Trophoblast cell (in vitro differentiated cells and primary cell): ENCODE data around the gene IZUMO4.

Source experiments
- DNase-seq, 2 donors: peaks; one replicate each; pipeline ENCODE4 v3.0.0-alpha.2; 2016
- H2AFZ ChIP-seq: 2 replicates; pipeline ENCODE4 v1.6.1; 2013; ENCODE audit warnings: low read length, moderate library complexity, mild to moderate bottlenecking; ENCODE audit not compliant: insufficient read depth, poor library complexity
- H2AK5ac ChIP-seq: 2 replicates; pipeline ENCODE4 v1.6.1; 2013; ENCODE audit warnings: mild to moderate bottlenecking, low read length
- H2BK120ac ChIP-seq: 2 replicates; pipeline ENCODE4 v1.6.1; 2013; ENCODE audit warnings: low read length, mild to moderate bottlenecking, moderate library complexity; ENCODE audit not compliant: insufficient read depth, poor library complexity
- H2BK12ac ChIP-seq: 2 replicates; pipeline ENCODE4 v1.6.1; 2013; ENCODE audit warnings: mild to moderate bottlenecking, low read length, moderate library complexity
- H2BK5ac ChIP-seq: 2 replicates; pipeline ENCODE4 v1.6.1; 2013; ENCODE audit warnings: low read length, low read depth, moderate library complexity, mild to moderate bottlenecking; ENCODE audit not compliant: poor library complexity
- H3K14ac ChIP-seq: 2 replicates; pipeline ENCODE4 v1.6.1; 2013; ENCODE audit warnings: mild to moderate bottlenecking, low read length
- H3K18ac ChIP-seq: 2 replicates; pipeline ENCODE4 v1.6.1; 2013; ENCODE audit warnings: mild to moderate bottlenecking, low read length
- H3K23ac ChIP-seq: 2 replicates; pipeline ENCODE4 v1.6.1; 2013; ENCODE audit warnings: low read length
- H3K27ac ChIP-seq: 2 replicates; pipeline ENCODE4 v1.5.1; 2013; ENCODE audit warnings: low read depth, mild to moderate bottlenecking, inconsistent platforms, low read length, moderate library complexity
- H3K27me3 ChIP-seq: 2 replicates; pipeline ENCODE4 v1.6.1; 2013; ENCODE audit warnings: inconsistent platforms, mild to moderate bottlenecking, low read length, moderate library complexity; ENCODE audit not compliant: insufficient read depth
- H3K36me3 ChIP-seq, 2 experiments: 1 replicate in 1 of 2; 2 replicates in 1 of 2; pipeline ENCODE4 v1.6.1; 2013; ENCODE audit warnings: low read length in 2 of 2, mild to moderate bottlenecking in 2 of 2, moderate library complexity in 1 of 2; ENCODE audit not compliant: insufficient read depth in 2 of 2, control insufficient read depth in 1 of 2
- H3K4ac ChIP-seq: 2 replicates; pipeline ENCODE4 v1.6.1; 2013; ENCODE audit warnings: low read depth, mild to moderate bottlenecking, low read length, moderate library complexity
- H3K4me1 ChIP-seq, 2 experiments: 1 replicate in 1 of 2; 2 replicates in 1 of 2; pipeline ENCODE4 v1.6.1; 2013; ENCODE audit warnings: low read length in 2 of 2, mild to moderate bottlenecking in 2 of 2, moderate library complexity in 1 of 2; ENCODE audit not compliant: insufficient read depth in 2 of 2, control insufficient read depth in 1 of 2
- H3K4me2 ChIP-seq: 2 replicates; pipeline ENCODE4 v1.6.1; 2013; ENCODE audit warnings: inconsistent platforms, mild to moderate bottlenecking, low read length, moderate library complexity
- H3K4me3 ChIP-seq: 2 replicates; pipeline ENCODE4 v1.5.1; 2013; ENCODE audit warnings: mild to moderate bottlenecking, low read depth, low read length, inconsistent platforms
- H3K79me1 ChIP-seq: one replicate; pipeline ENCODE4 v1.6.1; 2013; ENCODE audit warnings: low read length
- H3K79me2 ChIP-seq: 2 replicates; pipeline ENCODE4 v1.6.1; 2013; ENCODE audit warnings: low read length, mild to moderate bottlenecking; ENCODE audit not compliant: control insufficient read depth, insufficient read depth, poor library complexity
- H3K9ac ChIP-seq: 2 replicates; pipeline ENCODE4 v1.6.1; 2013; ENCODE audit warnings: mild to moderate bottlenecking, low read length
- H3K9me3 ChIP-seq: 2 replicates; pipeline ENCODE4 v1.6.1; 2013; ENCODE audit warnings: low read depth, mild to moderate bottlenecking, control low read depth, inconsistent platforms, low read length; ENCODE audit not compliant: insufficient read depth
- H4K12ac ChIP-seq: 2 replicates; pipeline ENCODE4 v1.6.1; 2013; ENCODE audit warnings: low read depth, mild to moderate bottlenecking, low read length, moderate library complexity
- H4K8ac ChIP-seq: 2 replicates; pipeline ENCODE4 v1.6.1; 2013; ENCODE audit warnings: low read depth, mild to moderate bottlenecking, low read length, moderate library complexity
- H4K91ac ChIP-seq: one replicate; pipeline ENCODE4 v1.6.1; 2013; ENCODE audit warnings: low read depth, mild to moderate bottlenecking, low read length, moderate library complexity
- WGBS: extraction: QIAGEN DNeasy Blood & Tissue Kit; methylation state at CpG from one replicate; pipeline ENCODE4 v1.1.7; 2013; ENCODE audit warnings: missing lambda C conversion rate; ENCODE audit not compliant: insufficient read length, insufficient coverage; ENCODE audit errors: extremely low coverage; 5-methylcytosine and 5-hydroxymethylcytosine counted together

Gene IZUMO4

GRCh38 chr19:2051773-2052704 lies 44.7 kb upstream of the IZUMO4 start:
- DNase-seq = no peak
- WGBS = no CpG with 5 or more reads among the region's 18 CpGs
- peak overlapping the region; percentile 47 for H2AK5ac ChIP-seq

GRCh38 chr19:2053601-2054389 lies 42.9 kb upstream of the IZUMO4 start:
- H2BK120ac ChIP-seq = no peak overlapping the region
- H3K9me3 ChIP-seq = no peaks in the 10 kb centered on the region
- no peak overlapping the region for H3K4me3 ChIP-seq
- no peak overlapping the region for H3K14ac ChIP-seq
- H3K9ac ChIP-seq = no peak overlapping the region
- H4K8ac ChIP-seq = no peak overlapping the region
- H3K36me3 ChIP-seq = peaks cover 4 to 6% of the 10 kb centered on the region in 2 experiments
- H3K27me3 ChIP-seq = no peaks in the 10 kb centered on the region
- no peak overlapping the region for H4K12ac ChIP-seq
- no peak overlapping the region for H4K91ac ChIP-seq
- H3K4me1 ChIP-seq = peaks cover 19 to 26% of the 10 kb centered on the region in 2 experiments
- no CpG with 5 or more reads among the region's 24 CpGs for WGBS
- peaks cover 17% of the 10 kb centered on the region for H3K79me2 ChIP-seq
- H2AFZ ChIP-seq = no peak overlapping the region
- peak overlapping the region; percentile 12 for H2AK5ac ChIP-seq
- H3K79me1 ChIP-seq = peaks cover 22% of the 10 kb centered on the region
- H2BK5ac ChIP-seq = no peak overlapping the region
- H3K18ac ChIP-seq = no peak overlapping the region
- DNase-seq = no peak
- peak overlapping the region; percentile 50 for H2BK12ac ChIP-seq
- no peak overlapping the region for H3K27ac ChIP-seq
- H3K4me2 ChIP-seq = no peak overlapping the region
- no peak overlapping the region for H3K23ac ChIP-seq
- H3K4ac ChIP-seq = no peak overlapping the region

More at GRCh38 chr19:2051773-2052704, 44.7 kb upstream of the IZUMO4 start:
- Histone ChIP-seq H2BK120ac (peak overlapping the region; percentile 43), H3K4me1 (peaks cover 17 to 33% of the 10 kb centered on the region in 2 experiments), H3K79me1 (peaks cover 17% of the 10 kb centered on the region), H3K14ac (peak overlapping the region; percentile 78), H3K9ac (no peak overlapping the region), H3K36me3 (peaks cover 9 to 18% of the 10 kb centered on the region in 2 experiments), H2BK5ac (peak overlapping the region; percentile 68), H3K27ac (no peak overlapping the region), H3K27me3 (no peaks in the 10 kb centered on the region), H4K91ac (peak overlapping the region; percentile 90), H3K18ac (peak overlapping the region; percentile 74), H3K23ac (no peak overlapping the region), H4K12ac (peak overlapping the region; percentile 91), H2BK12ac (peak overlapping the region; percentile 13), H2AFZ (peak overlapping the region; percentile 50), H3K4me2 (peak overlapping the region; percentile 84), H3K4ac (peak overlapping the region; percentile 41), H3K79me2 (peaks cover 17% of the 10 kb centered on the region), H3K9me3 (no peaks in the 10 kb centered on the region), H4K8ac (peak overlapping the region; percentile 99), H3K4me3 (peak overlapping the region; percentile 63)

GRCh38 chr19:2054763-2055162 lies 42.0 kb upstream of the IZUMO4 start:
- Histone ChIP-seq H3K79me1 (peaks cover 27% of the 10 kb centered on the region), H3K4me3 (no peak overlapping the region)
- WGBS = no CpG with 5 or more reads among the region's 8 CpGs

More at GRCh38 chr19:2054763-2055162, 42.0 kb upstream of the IZUMO4 start:
- no peak overlapping the region for H3K9ac ChIP-seq
- H3K23ac ChIP-seq = no peak overlapping the region
- no peak overlapping the region for H3K14ac ChIP-seq
- no peak overlapping the region for H2BK12ac ChIP-seq
- H2BK5ac ChIP-seq = no peak overlapping the region
- no peak overlapping the region for H3K4ac ChIP-seq
- H3K4me1 ChIP-seq = peaks cover 16 to 25% of the 10 kb centered on the region in 2 experiments
- H2BK120ac ChIP-seq = no peak overlapping the region
- H3K79me2 ChIP-seq = peaks cover 9% of the 10 kb centered on the region
- no peaks in the 10 kb centered on the region for H3K36me3 ChIP-seq
- no peak overlapping the region for H3K18ac ChIP-seq
- H4K8ac ChIP-seq = no peak overlapping the region
- H3K9me3 ChIP-seq = no peaks in the 10 kb centered on the region
- no peak overlapping the region for H3K4me2 ChIP-seq
- H4K12ac ChIP-seq = no peak overlapping the region
- peak overlapping the region; percentile 40 for H2AK5ac ChIP-seq
- DNase-seq = no peak
- H3K27ac ChIP-seq = no peak overlapping the region
- peak overlapping the region; percentile 25 for H4K91ac ChIP-seq
- no peak overlapping the region for H2AFZ ChIP-seq
- H3K27me3 ChIP-seq = no peaks in the 10 kb centered on the region
